ENCODE results near the gene PNMA1.

- no peak for TF ChIP-seq POLR2AphosphoS5 (IDR thresholded peaks at IDR 0.05; ENCODE audit: low read depth, low read length)
- TF ChIP-seq REST (IDR thresholded peaks at IDR 0.05; ENCODE audit: low read depth), result no peak
- no peak for TF ChIP-seq YY1 (IDR thresholded peaks at IDR 0.05; ENCODE audit: extremely low read depth, insufficient replicate concordance, low read depth, low read length)
- TF ChIP-seq RAD21 (IDR thresholded peaks at IDR 0.05; ENCODE audit: low read depth), result no peak
- no peak for TF ChIP-seq CTCF (IDR thresholded peaks at IDR 0.05 in 2 of 3, conservative IDR thresholded peaks at IDR 0.05 in 1 of 3; ENCODE audit: borderline replicate concordance in 1 of 3, insufficient read depth in 1 of 3, low read depth in 2 of 3, low read length in 2 of 3)
- no peak for TF ChIP-seq FOSL1 (IDR thresholded peaks at IDR 0.05; ENCODE audit: low read depth)
- no peak for TF ChIP-seq TCF7L2 (IDR thresholded peaks at IDR 0.05; ENCODE audit: borderline replicate concordance, extremely low read depth, insufficient read depth, insufficient read length)
- TF ChIP-seq POLR2A (IDR thresholded peaks at IDR 0.05; ENCODE audit: borderline replicate concordance, extremely low read depth, insufficient read depth, insufficient read length), result no peak
- no peak for TF ChIP-seq EZH2 (IDR thresholded peaks at IDR 0.05)
Measured at GRCh38 chr14:73742520-73743238, 28.5 kb upstream of the PNMA1 start.

Data from HCT116 (cell line).